Mesendoderm (in vitro differentiated cells): Measurements from ENCODE around the gene HMGXB4.

Experiments used
- DNase-seq: peaks from one replicate; pipeline ENCODE4 v3.0.0; 2013
- H2AK5ac ChIP-seq: 2 replicates; pipeline ENCODE4 v1.6.1; 2013; ENCODE audit warnings: low read length, inconsistent platforms
- H2BK120ac ChIP-seq: 2 replicates; pipeline ENCODE4 v1.6.1; 2013; ENCODE audit warnings: low read depth, mild to moderate bottlenecking, low read length, moderate library complexity, mixed read lengths
- H2BK15ac ChIP-seq: replicated peaks from 2 replicates; pipeline ENCODE4 v1.6.1; 2013; ENCODE audit warnings: low read depth, mild to moderate bottlenecking, moderate library complexity
- H2BK5ac ChIP-seq: 2 replicates; pipeline ENCODE4 v1.6.1; 2013; ENCODE audit warnings: low read length, inconsistent platforms
- H3K18ac ChIP-seq: 2 replicates; pipeline ENCODE4 v1.6.1; 2013; ENCODE audit warnings: mild to moderate bottlenecking, low read length, mixed read lengths
- H3K23ac ChIP-seq: one replicate; pipeline ENCODE4 v1.6.1; 2013; ENCODE audit warnings: low read length
- H3K27ac ChIP-seq: 2 replicates; pipeline ENCODE4 v1.5.1; 2013; ENCODE audit warnings: low read depth, mild to moderate bottlenecking, inconsistent platforms, low read length, moderate library complexity
- H3K27me3 ChIP-seq: 2 replicates; pipeline ENCODE4 v1.6.1; 2013; ENCODE audit warnings: low read length, control low read depth, mild to moderate bottlenecking, inconsistent platforms; ENCODE audit not compliant: insufficient read depth, poor library complexity
- H3K36me3 ChIP-seq: 2 replicates; pipeline ENCODE4 v1.6.1; 2013; ENCODE audit warnings: low read length, inconsistent platforms; ENCODE audit not compliant: control insufficient read depth, insufficient read depth
- H3K4ac ChIP-seq: one replicate; pipeline ENCODE4 v1.6.1; 2013; ENCODE audit warnings: low read depth, mild to moderate bottlenecking, low read length, moderate library complexity
- H3K4me1 ChIP-seq: 2 replicates; pipeline ENCODE4 v1.6.1; 2013; ENCODE audit warnings: low read depth, low read length, inconsistent platforms; ENCODE audit not compliant: control insufficient read depth
- H3K4me2 ChIP-seq: 2 replicates; pipeline ENCODE4 v1.6.1; 2013; ENCODE audit warnings: low read length
- H3K4me3 ChIP-seq: 2 replicates; pipeline ENCODE4 v1.5.1; 2013; ENCODE audit warnings: mild to moderate bottlenecking, low read length
- H3K56ac ChIP-seq: one replicate; pipeline ENCODE4 v1.6.1; 2013; ENCODE audit warnings: low read length
- H3K79me1 ChIP-seq: 2 replicates; pipeline ENCODE4 v1.6.1; 2013; ENCODE audit warnings: low read length, inconsistent platforms
- H3K79me2 ChIP-seq: 2 replicates; pipeline ENCODE4 v1.6.1; 2013; ENCODE audit warnings: mild to moderate bottlenecking, low read length; ENCODE audit not compliant: control insufficient read depth, insufficient read depth
- H3K9ac ChIP-seq: 2 replicates; pipeline ENCODE4 v1.6.1; 2013; ENCODE audit warnings: low read length, inconsistent platforms
- H4K5ac ChIP-seq: one replicate; pipeline ENCODE4 v1.6.1; 2013; ENCODE audit warnings: low read length
- H4K8ac ChIP-seq: one replicate; pipeline ENCODE4 v1.6.1; 2013; ENCODE audit warnings: low read depth, mild to moderate bottlenecking, control low read depth, low read length, moderate library complexity
- WGBS: extraction: QIAGEN DNeasy Blood & Tissue Kit; methylation state at CpG from one replicate; pipeline ENCODE4 v1.1.7; 2013; ENCODE audit warnings: low lambda C conversion rate, missing lambda C conversion rate; ENCODE audit not compliant: insufficient coverage; ENCODE audit errors: extremely low coverage; 5-methylcytosine and 5-hydroxymethylcytosine counted together

HMGXB4 gene

DNA sequence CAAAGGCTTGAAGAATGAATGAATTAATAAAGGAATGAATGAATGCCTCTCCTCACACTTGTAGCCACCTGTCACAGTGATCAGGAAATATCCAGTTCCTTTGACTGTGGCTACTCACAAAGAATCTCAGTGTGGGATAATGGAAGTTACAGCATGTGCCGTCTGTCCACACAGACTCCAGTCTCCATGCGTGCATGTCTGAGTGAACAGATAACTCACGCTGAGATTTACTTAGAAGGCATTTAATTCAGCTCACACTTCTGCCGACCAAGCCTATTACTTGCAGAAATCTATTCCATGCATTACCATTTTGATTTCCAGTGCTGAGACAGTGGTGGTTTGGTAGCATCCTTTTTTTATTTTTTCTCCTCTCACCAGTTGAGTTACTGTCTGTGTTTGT lies 32.3 kb upstream of the HMGXB4 start:
- no peak overlapping the region for H3K4me3 ChIP-seq
- H3K9ac ChIP-seq: no peak overlapping the region
- no peak overlapping the region for H3K4ac ChIP-seq
- H2BK120ac ChIP-seq: no peak overlapping the region
- H4K8ac ChIP-seq: no peak overlapping the region
- H3K27ac ChIP-seq: no peak overlapping the region
- H3K79me2 ChIP-seq: no peaks in the 10 kb centered on the region
- no peak overlapping the region for H3K23ac ChIP-seq
- no peak overlapping the region for H2AK5ac ChIP-seq
- no peak overlapping the region for H2BK15ac ChIP-seq
- no peaks in the 10 kb centered on the region for H3K79me1 ChIP-seq
- peaks cover 11% of the 10 kb centered on the region for H3K4me1 ChIP-seq
- WGBS: no CpG with 5 or more reads among the region's 4 CpGs
- H3K27me3 ChIP-seq: no peaks in the 10 kb centered on the region
- H3K4me2 ChIP-seq: no peak overlapping the region
- H3K18ac ChIP-seq: peak overlapping the region; percentile 25
- no peak overlapping the region for H2BK5ac ChIP-seq
- H3K56ac ChIP-seq: no peak overlapping the region
- no peak for DNase-seq
- H3K36me3 ChIP-seq: no peaks in the 10 kb centered on the region
- H4K5ac ChIP-seq: no peak overlapping the region

DNA sequence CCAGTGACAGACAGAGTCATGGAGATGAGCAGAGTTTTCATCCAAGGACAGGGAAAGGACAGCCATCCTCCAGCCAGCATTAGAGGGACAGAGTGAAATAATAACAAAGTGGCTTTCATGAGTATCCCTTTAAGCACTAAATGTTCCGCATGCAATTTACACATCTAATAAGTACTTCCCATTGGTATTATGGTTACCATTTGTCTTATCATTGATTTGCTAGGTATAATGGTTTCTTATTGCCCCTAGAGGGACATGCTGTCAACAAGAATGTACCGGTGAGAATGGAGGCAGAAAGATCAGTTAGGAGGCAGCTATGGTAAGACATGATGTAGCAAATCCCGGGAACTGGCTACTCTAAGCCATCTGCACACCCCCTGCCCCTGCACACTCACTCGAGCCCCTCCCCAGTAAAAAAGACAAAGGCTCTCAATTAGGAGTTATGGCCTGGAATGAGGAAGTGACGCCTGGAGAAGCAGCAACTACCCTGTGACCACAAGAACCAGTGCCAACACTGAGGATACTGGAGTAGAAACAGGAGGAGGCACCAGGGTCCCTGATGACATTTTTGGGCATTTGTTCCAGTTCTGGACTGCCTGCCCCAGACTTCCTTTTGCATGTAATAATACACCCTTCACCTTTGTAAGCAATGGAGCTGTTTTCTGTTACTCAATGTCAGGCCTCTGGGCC lies 30.2 kb upstream of the HMGXB4 start:
- DNase-seq: peak; percentile 85
- no peak overlapping the region for H3K4me2 ChIP-seq
- H3K23ac ChIP-seq: no peak overlapping the region
- peak overlapping the region; percentile 46 for H2BK120ac ChIP-seq
- H3K79me1 ChIP-seq: no peaks in the 10 kb centered on the region
- peaks cover 11% of the 10 kb centered on the region for H3K4me1 ChIP-seq
- H4K8ac ChIP-seq: no peak overlapping the region
- H3K4me3 ChIP-seq: no peak overlapping the region
- peak overlapping the region; percentile 74 for H3K27ac ChIP-seq
- peak overlapping the region; percentile 77 for H3K56ac ChIP-seq
- H4K5ac ChIP-seq: no peak overlapping the region
- H3K79me2 ChIP-seq: no peaks in the 10 kb centered on the region
- H2BK5ac ChIP-seq: peak overlapping the region; percentile 91
- no peak overlapping the region for H3K9ac ChIP-seq
- H3K4ac ChIP-seq: peak overlapping the region; percentile 50
- no CpG with 5 or more reads among the region's 5 CpGs for WGBS
- peak overlapping the region; percentile 56 for H3K18ac ChIP-seq
- H3K36me3 ChIP-seq: no peaks in the 10 kb centered on the region
- H2BK15ac ChIP-seq: no peak overlapping the region
- no peaks in the 10 kb centered on the region for H3K27me3 ChIP-seq
- peak overlapping the region; percentile 88 for H2AK5ac ChIP-seq

DNA sequence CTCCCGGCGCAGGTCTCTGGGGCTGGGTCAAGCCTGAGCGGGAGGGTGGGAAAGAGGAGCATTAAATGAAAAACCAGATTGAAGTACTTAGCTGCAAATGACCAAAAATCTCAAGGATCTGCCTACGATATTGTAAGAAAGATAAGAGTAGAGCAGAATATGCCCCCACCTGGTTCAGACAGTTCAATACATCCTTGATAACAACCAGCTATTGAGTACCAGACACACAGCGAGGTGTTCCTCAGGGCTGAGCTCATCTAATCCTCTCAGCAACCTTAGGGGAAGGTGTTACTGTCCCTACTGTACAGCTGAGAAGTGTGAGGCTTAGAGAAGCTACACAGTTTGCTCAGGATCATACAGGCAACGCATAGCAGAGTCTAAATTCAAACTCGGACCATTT lies 27.4 kb upstream of the HMGXB4 start:
- Histone ChIP-seq H3K56ac (no peak overlapping the region), H3K4me2 (no peak overlapping the region), H3K27me3 (no peaks in the 10 kb centered on the region), H2BK15ac (no peak overlapping the region), H2AK5ac (no peak overlapping the region), H3K79me2 (no peaks in the 10 kb centered on the region), H3K4me1 (peaks cover 11% of the 10 kb centered on the region), H3K4ac (no peak overlapping the region), H3K23ac (no peak overlapping the region), H3K9ac (no peak overlapping the region), H4K5ac (no peak overlapping the region), H2BK5ac (no peak overlapping the region), H4K8ac (no peak overlapping the region), H3K18ac (no peak overlapping the region), H3K79me1 (no peaks in the 10 kb centered on the region), H2BK120ac (no peak overlapping the region), H3K27ac (no peak overlapping the region), H3K4me3 (no peak overlapping the region), H3K36me3 (no peaks in the 10 kb centered on the region)
- no CpG with 5 or more reads among the region's 7 CpGs for WGBS
- DNase-seq: no peak

DNA sequence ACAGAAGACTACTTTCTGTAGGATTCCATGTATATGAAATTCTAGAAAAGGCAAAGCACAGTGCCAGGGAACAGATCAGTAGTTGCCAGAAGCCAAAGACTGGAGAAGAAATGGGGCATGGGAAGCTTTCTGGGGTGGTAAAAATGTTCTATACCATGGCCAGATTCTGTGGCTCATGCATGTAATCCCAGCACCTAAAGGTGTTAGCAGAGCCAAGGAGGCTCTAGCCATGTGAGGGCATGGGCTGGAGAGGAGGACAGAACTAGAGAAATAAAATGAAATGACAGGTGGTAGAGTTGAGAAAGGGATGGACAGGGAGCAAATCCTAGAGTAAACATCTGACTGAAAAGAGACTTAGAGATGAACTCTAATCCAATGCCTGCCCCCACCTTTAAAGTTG lies 26.9 kb upstream of the HMGXB4 start:
- DNase-seq: no peak
- Histone ChIP-seq H3K4me2 (no peak overlapping the region), H3K79me1 (no peaks in the 10 kb centered on the region), H3K9ac (no peak overlapping the region), H3K79me2 (no peaks in the 10 kb centered on the region), H3K56ac (no peak overlapping the region), H4K8ac (no peak overlapping the region), H2BK15ac (no peak overlapping the region), H3K18ac (peak overlapping the region; percentile 8), H3K27ac (no peak overlapping the region), H3K4ac (no peak overlapping the region), H3K23ac (no peak overlapping the region), H2BK120ac (no peak overlapping the region), H3K36me3 (no peaks in the 10 kb centered on the region), H3K27me3 (no peaks in the 10 kb centered on the region), H3K4me1 (peaks cover 11% of the 10 kb centered on the region), H3K4me3 (no peak overlapping the region), H2AK5ac (no peak overlapping the region), H4K5ac (no peak overlapping the region), H2BK5ac (no peak overlapping the region)

DNA sequence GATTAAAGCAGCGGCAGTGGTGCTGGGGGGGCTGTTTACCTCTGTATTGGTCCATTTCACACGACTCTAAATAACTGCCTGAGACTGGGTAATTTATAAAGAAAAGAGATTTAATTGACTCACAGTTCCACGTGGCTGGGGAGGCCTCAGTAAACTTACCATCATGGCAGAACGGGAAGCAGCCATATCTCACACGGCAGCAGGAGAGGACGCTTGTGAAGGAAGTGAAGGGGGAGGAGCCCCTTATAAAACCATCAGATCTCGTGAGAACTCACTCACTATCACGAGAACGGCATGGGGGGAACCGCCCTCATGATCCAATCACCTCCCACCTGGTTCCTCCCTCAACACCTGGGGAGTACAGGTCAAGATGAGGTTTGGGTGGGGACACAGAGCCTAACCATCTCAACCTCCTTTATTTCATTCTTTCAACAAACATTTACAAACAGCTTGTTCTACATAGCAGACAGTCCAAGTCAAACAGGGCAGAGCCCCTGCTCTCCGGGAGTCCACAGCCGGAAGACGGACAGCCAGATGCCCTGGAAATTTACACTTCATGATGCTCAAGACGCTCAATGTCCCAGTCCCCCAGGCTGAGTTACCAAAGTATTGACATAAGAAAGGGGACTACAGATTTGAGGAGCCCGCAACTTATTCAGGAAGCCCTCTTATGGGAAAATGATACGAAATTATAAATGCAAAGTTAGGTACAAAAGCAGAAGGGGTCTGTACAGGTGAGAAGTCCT lies 26.3 kb upstream of the HMGXB4 start:
- Histone ChIP-seq H3K4ac (no peak overlapping the region), H2BK5ac (no peak overlapping the region), H4K8ac (no peak overlapping the region), H3K79me1 (no peaks in the 10 kb centered on the region), H3K4me3 (no peak overlapping the region), H3K79me2 (no peaks in the 10 kb centered on the region), H3K27me3 (no peaks in the 10 kb centered on the region), H3K23ac (no peak overlapping the region), H2BK15ac (no peak overlapping the region), H3K36me3 (no peaks in the 10 kb centered on the region), H2BK120ac (no peak overlapping the region), H3K18ac (no peak overlapping the region), H3K9ac (no peak overlapping the region), H3K4me2 (no peak overlapping the region), H3K4me1 (peaks cover 11% of the 10 kb centered on the region), H4K5ac (no peak overlapping the region), H3K27ac (no peak overlapping the region), H3K56ac (no peak overlapping the region), H2AK5ac (no peak overlapping the region)
- DNase-seq: no peak
- WGBS: no CpG with 5 or more reads among the region's 16 CpGs
